Activated T-helper 1 cell treated with anti-CD3 and anti-CD28 coated beads, Interleukin-2, amount 50 U/mL, for 16 hours (primary cell): ENCODE data around the gene CDC42BPB.

Experiments
- DNase-seq, 2 donors: peaks; one replicate each; pipeline ENCODE4 v3.0.0-alpha.2; 2020; ENCODE audit warnings: low read depth in 1 of 2, low spot score in 1 of 2

The CDC42BPB gene

DNA sequence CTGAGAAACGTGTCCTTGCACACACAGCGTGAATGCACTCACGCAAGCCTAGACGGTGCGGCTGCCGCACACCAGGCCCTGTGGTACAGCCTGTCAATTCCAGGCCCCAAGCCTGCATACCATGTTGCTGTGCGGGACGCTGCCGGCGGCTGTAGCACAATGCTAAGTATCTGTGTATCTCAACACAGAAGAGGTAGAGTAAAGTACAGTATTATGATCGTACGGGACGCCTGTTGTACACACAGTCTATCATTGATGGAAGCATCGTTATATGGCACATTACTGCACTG is 89.9 kb downstream of the CDC42BPB start:
- no peak for DNase-seq

DNA sequence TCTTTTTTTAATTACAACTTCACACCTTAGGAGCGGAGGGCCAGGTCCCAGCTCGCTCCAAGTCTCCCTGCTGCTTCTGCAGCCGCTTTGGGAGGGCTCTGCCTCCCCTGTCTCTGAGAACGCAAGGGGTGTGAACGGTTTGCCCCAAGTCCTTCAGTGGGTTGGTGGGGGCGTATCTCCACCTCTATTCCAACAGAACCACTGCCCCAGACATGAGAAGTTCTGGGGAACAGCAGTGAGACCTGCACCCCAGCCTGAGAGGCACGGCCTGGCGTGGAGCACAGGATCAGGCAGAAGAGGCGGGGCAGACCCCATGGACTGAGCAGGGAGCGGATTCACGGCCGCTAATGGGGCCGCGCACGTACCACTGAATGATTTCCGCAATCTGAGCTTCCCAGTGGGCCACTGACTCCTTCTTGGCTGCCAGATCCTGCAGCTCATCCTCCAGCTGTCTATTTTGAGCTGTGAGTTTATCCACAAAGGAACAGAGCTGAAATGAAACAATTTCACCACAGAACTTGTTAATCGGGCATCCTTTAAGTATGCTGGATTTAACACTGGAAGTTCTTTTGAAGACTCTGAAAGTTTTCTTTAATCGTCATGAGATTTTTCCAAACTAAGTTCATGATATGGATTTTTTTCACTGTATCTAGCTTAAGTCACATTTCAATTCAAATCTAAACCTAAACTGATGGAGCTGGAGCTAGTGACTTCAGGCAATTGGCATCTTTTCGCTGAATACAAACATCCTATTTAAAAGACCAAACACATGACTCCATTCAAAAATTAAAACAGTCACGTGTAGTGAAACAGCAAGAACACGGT is 90.5 kb downstream of the CDC42BPB start:
- no peak for DNase-seq

DNA sequence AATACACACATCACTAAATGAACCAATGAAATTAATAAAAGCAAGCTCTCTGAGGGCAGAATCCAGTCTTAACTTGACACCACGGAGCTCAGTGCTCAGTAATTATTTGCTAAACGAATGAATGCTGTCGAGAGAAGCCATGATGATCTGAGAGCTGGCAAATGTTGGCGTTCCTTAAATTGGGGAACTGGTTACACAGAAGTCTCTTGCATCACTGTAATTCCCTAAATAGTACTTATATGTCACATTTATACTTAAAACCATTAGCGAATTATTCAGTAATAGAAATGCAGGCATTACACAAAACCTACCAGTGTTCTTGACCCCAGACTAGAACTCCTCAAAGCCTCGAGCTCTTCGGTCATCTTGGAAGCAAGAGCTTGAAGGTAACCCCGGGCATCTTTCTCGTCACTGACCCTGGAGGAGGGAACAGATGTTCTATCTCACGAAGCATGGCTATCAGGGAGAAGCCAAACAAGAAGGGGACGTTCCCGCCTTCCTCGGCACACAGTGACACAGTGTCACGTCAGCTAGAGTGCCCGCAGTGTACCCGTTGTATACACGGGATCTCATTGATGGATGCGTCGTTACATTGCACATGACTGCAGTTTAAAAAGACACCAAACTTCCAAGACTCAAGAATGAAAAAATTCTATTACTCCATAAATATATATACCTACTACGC is 91.2 kb downstream of the CDC42BPB start:
- no peak for DNase-seq

DNA sequence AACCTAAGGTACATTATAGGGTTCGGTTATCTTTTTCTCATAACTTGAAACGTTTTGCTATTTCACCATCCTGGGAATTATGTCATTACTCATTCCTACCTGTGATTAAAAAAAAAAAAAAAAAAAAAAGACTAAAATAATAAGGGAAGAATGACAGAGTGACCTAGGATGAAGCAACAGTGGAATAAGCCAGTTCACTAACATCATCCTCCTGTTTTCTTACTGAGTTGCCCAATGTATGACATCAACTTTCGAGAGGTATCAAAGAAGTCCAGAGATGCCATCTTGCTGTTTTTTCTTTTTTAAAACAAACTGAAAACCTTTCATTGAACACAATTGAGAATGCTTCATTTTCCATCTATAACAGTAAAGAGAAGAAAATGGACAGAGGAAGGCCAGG is 92.1 kb downstream of the CDC42BPB start:
- no peak for DNase-seq

DNA sequence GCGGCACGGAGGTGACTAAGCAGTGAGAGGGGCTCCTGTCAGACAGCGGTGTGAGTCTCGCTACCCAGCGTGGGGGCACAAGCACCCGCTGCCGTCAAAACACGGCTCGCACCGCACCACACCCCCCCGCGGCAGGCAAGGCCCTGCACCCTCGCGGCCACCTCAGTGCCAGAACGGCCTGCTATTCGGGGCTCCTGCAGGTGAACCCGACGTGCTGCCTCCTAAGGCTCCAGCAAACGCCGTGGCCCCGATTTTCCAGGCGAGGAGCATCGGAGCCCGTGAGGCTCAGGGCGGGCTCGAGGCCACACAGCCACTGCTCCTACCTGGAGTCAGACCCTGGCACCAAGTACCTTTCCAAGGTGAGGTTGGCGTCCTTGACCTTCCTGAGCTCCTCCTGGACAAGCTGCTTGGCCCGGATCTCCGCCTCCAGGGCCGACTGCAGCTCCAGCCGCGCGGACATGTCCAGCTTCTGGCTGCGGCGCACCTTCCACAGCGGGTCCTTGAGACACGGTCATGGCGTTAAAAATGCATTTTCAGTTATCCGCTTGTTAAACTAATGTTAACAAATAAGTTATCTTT is 93.1 kb downstream of the CDC42BPB start:
- DNase-seq = no peak

DNA sequence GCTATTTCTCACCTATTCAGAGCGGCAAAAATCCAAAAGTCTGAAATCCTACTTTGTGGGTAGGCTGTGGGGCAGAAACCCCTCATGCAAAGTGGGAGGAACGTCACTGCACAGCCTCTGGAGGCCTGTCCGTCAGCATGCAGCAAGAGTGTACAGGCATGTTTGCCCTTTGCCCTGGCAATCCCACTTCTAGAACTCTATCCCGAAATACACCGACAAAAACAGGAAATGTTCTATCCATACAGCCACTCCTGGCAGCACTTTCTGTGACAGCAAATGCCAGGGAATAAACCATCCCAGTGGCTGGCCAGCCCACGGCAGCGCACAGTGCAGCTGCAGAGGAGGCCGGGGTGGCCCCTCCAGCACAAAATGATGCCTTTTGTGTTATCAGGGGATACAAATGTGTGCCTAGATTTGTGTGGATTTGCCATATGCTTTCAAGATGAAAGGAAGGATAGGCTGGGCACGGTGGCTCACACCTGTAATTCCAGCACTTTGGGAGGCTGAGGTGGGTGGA is 95.2 kb downstream of the CDC42BPB start:
- DNase-seq = no peak

DNA sequence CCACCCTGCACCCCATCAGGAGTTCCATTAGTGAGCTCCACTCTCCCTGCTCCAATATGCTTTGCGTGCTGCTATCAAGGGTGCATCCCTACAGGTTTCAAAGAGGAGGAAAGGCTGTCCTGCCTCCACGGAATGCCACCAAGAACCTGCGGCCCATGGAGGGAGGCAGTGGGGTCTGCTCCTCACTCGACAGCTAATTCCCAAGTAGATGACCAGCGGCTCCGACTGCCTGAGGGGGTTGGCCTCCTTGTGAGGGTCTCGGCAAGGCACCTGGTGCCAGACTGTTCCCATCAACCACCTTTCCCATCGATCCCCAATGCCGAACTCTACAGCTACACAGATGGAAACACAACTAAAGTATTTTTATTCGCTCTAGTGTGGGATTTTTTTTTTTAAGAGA is 98.9 kb downstream of the CDC42BPB start:
- DNase-seq = no peak

DNA sequence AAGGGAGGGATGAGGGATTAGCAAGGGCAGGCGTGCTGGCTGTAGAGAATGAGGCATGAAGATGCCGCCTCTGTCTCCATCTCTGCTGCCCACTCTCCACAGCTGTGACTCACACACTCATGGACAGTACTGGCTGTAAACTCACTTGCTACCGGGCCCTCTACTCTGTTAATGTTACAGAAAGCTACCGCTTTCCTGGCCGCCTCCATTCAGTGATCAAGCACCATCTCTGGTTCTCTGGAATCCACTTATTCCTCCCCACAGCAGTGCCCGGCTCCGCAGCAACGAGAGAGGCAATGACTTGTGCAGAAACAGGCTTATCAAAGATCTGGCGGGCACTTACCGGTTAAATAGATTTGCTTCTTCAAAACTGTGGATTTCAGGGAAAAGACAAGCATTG is 100.1 kb downstream of the CDC42BPB start:
- DNase-seq = no peak

DNA sequence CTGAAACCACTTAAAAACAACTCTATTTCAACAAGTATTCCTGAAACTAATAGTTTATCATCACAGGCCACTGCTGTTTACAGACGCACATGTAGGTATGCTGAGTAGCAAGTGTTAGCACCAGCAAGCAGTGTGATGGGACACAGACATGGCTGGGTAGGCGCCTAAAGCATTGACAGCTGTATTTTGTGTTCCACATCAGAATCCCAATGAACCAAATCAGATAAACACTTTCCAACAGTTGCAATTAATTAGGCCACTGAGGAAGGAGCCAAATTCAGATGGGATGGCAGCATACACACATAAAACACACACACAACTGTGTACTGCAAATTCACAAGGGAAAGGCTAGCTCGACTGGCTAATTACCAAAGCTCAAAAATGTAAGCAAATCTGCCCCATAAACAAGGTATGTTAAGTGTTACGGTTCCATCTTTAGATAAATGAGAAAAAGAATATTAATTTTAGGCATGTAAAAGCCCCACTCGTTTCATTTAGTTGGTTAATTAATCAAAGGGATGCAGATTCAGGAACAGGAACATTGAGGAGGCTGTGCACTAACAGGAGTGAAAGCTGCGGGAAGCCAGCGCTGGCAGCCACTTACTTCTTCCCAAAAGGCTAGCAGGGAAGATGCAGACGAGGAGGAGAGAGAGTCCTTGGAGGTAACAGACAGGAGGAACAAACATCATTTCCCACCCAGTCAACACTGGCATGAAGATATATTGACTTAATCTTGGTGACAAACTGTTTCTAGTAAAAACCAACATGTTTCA is 101.5 kb downstream of the CDC42BPB start:
- DNase-seq = no peak

DNA sequence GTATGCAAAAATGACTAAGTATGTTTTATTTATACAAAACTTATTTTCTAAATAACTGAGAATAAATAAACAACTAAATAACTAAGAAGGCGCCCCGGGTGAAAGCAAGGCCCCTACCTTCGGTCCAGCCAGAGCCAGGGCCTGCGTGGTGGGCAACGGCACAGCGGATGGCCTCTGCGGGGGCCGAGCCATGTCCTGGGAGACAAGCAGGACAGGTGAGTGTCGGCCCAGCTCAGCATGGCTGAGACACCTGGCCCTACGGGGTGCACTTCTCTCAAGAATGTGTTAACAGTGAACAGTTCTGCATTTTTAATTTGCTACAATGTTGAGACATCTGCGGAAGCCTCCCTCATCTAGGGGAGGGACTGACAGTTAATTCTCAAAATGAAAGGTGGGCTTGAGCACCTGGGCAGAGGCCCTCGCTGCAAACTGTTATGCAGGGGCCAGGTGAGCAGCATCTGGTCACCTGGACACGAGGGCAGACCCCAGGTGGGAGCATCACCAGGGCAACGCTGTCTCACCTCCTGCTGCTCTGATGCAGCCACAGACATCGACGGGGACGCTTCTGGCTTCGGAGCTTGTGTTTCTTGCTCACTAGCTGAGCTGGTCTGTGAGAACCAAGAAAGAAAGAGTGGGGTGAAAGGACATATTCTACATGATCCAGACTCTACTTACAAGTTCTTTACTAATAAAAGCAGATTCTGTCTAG is 103.1 kb downstream of the CDC42BPB start:
- no peak for DNase-seq

DNA sequence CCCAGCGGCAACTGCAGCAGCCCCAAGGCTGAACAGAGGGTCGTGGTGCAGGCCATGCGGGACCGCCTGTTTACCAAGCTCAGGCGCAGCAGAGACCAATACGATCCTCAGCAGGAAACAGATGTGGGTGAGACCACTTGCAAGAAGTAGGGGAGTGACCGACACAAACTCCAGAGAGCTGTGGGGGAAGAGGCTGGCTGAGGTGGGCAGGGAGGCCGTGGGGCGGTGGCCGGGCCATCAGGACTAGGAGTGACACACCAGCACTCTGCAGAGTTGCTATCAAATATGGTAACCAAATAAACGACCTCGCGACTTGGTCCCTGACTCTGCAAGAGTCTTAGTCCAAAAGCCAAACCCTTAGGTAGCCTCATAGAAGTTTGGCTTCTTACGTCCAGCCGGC is 104.2 kb downstream of the CDC42BPB start:
- no peak for DNase-seq

DNA sequence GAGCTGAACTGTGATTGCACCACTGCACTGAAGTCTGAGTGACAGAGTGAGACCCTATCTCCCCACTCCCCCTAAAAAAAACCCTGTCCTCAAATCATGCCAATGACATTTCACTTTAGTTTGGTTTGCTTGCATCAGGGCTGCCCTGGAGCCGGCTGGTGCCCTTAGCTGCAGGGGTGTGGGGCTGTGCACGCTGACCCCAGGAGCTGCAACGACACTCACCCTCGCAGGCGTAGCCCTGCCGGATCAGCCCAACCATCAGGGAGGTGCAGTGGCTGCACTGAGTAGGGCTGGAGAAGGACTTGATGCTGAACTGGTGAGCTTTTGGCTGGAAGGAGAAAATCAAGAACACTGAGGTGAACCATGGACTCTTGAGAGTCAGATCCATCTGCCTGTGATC is 105.1 kb downstream of the CDC42BPB start:
- DNase-seq = no peak

DNA sequence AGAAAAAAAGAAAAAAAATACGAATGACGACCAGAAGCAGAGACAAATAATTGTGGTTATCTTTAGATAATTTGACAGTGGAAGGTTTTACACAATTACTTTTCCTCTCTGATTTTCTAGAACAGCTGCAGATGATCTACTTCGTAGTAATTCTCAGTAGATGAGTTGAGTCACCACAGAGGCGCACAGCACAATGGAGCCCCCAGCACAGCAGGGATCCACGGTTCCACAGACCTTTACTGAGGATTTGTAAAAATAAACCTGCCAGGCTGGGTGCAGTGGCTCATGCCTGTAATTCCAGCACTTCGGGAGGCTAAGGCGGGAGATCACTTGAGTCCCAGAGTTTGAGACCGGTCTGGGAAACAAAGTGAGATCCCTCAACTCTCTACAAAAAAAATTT is 105.5 kb downstream of the CDC42BPB start:
- no peak for DNase-seq

DNA sequence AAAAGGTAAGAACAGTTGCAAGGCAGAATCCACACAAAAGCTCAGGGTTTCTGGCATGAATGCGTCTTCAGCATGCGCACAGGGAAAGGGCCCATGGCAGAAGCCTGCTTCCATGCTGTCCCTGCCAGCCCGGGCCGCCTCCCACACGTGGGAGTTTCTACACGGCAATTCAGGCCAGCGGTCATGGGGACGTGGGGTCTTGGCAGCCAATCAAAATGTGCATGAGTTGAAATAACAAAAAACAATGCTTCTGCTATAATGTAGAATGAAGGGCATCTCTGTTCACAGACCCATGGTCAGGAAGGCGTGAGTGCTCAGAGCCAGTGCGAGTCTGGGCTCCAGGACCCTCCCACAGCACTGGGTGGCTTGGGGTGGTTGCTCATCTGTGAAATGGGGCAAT is 106.3 kb downstream of the CDC42BPB start:
- no peak for DNase-seq

DNA sequence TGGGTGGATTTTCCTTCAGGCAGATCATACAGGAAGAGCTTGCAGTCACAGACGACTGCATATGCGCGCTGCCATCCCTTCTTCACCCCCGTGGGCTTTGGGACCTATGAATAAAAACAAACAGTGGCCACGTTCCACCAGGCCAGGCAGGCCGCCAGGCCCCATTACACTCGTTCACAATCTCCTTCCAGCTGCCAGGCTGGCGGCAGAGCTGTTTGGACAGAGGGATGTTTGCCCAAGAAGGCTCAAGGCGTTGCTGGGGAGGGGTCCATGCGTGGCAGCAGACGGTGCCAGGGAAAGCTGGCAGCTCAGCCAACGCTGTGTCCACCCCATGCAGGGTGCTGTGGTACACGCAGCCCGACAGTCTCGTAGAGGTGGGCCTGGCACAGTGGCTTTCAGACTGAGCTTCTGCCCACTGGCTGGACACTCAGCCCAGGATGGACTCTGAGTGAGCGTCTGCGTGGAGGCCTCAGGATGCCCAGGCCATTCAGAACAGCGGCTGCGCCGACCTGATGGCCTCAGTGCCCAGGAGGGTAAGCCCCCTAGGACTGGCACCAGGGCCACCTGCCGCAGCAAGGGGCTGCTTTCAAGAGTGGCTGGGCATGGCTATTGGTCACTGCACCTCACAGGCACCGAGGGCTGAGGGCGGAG is 107.4 kb downstream of the CDC42BPB start:
- DNase-seq = no peak

DNA sequence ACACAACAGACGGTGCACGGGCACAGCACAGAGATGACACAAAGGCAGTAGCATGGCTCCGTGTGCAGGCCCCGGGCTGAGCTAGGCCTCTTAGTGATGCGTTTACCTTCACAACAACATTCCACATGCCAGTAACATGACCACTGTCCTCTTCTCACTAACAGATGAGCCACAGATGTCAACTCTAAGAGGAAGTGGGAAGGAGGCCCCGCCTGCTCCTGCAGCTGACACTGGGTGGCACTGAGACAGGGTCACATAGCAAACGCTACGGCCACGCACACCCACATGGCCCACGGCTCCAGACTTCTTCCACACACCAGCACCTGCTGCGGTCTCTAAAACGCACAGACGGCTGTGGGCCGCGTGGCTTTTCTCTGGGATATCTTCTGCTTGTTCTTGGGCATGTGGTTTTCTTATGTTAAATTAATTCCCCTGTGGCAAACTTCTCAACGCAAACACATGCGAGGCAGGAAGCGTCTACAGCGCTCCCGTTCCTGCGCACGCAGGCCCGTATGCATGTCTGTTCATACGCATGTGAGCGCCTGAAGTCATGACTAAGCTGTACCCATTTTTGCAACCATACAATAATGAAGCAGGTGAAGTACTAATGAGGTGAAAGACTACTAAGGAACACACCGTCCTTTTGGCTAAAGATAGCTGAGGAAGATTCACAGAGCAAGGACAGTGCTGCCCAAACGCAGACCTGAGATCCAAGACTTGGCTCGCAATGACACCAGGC is 108.1 kb downstream of the CDC42BPB start:
- no peak for DNase-seq

DNA sequence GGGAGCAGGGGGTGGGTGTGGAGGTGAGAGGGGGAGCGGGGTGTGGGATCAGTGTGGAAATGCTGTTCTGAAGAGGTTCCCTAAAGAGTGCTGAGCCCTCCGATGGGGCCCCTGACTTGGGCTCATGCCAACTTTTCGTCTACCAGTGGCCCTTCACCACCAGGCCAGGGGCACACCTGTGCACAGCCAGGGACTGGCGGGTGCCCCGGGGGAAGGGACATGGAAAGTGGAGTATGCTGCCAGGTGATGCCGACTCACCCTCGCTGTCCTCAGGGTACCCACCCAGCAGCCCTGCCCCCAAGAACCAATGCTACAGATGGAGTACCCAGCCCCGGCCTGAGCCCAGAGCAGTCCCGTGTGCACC is 108.7 kb downstream of the CDC42BPB start:
- DNase-seq = no peak

DNA sequence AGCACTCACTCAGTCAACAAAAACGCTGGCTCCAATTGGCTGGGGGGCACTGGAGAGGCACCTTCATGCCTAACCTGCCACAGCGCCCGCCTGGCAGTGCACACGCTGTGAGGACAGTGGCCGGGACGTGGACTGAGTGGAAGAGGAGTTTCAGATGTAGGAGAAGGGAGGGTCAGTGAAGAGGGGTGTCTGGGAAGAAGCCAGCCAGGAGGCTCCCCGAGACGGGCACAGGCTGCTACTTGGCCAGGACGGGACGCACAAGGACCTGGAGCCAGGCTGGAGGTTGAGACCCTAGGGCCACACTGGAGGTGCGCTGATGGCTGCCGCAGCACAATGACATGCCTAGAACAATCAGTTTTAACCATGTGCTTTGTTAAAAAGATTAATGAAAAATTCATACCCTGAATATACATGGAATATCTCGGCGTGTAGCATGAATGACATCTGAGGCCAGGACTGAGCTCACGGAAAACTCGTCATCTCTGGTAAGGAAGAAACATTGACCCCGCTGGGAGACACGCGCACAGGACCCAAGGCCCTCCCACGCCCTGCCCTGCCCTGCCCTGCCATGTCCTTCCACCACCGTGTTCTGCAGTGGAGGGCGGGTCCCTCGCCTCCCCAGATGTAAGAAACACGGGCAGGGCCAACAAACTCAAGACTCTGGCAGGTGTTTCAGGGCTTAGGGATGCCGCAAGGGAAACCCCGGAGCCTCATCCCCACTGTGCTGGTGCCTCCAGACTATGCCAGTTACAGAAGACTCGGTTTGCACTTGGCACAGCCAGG is 109.8 kb downstream of the CDC42BPB start:
- DNase-seq = no peak
